GM21381 (cell line): Measurements from ENCODE around the gene KLRC1.
"Not testable (repeated sequence)": the region's sequence is repeated elsewhere in the genome, so short reads cannot be mapped to it uniquely, and the experiment has no call there.

Source experiments
- ATAC-seq: cut with Tn5 transposase; IDR thresholded peaks from one replicate; pipeline ENCODE4 v1.9.1; 2021; ENCODE audit warnings: mild to moderate bottlenecking, moderate library complexity; ENCODE audit not compliant: unreplicated experiment

The KLRC1 gene

DNA sequence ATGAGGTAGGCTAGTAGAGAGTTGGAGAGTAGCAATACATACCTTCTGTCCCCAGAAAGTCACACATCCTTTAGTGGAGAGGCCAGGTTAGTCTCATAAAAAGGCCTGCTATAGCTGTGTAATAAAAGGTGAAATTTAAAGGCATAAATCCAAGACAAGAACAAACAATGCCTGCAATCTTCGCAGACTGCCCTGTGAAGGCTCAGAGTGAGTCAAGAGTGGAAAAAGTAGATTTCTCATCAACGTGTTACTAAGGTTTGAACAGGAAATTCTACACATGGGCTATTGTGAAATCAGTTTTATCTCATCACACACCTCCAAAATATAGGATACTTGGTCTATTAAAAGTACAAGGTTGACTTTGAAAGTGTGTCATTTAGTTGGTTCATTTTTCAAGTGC is at the start of gene KLRC1:
Gene KLRC1 (minus strand): TSS at position 222 of the 400 bp plus-strand sequence. CDS start 2,221 bp downstream, outside the sequence.
- no peak for ATAC-seq

DNA sequence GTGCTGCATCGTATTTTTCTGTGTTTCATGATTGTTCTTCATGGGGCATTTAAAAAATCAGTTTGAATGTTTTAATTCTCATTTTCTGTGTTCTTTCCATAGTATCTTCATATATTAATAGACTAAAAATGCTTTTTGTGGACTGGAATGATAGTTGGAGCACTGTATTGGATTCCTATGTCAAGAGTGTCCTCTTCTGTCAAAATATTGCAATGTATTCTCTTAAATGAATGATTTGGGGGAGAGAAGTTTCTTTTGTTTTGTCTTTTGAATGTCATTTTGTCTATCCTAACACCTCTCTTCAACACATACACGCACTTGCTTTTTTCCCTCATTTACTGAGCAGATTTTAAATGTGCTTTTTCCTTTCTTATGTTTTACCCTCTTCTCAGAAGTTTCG is 47.9 kb upstream of the KLRC1 start:
- no peak for ATAC-seq

DNA sequence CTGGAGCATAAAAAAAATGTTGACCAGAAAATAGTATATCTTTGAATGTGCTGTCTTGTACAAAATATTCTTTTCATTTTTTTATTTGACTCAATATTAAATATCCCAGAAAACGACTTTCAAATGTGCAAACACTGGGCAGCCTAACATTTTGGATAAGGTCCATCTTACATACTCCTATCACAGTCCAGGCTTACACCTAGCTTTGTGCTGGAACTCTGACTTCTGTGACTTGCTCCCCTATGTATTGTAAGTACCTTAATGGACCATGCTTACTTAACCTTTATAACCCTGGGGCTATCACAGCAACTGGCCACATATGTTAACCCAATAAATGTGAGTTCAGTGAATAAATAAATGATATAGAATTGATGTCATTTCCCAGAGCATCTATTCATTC is 44.9 kb upstream of the KLRC1 start:
- no peak for ATAC-seq

DNA sequence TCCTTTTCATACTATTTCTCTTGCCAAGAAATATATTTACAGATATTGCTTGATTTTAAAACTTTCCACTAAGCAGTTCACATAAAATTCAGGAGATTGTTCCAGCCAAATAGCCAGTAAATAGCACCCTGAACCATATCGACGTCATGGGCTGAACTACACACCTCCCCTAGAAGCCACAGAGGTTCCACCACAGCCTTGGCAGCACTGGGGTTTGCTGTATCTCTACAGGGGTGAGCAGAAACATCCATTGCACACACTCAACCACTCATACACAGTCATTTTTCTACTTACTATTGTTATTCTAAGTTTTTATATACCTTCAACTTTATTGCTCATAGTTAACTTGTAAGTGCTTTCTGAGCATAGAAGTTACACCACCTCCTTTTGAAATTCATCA is 44.4 kb upstream of the KLRC1 start:
- no peak for ATAC-seq

DNA sequence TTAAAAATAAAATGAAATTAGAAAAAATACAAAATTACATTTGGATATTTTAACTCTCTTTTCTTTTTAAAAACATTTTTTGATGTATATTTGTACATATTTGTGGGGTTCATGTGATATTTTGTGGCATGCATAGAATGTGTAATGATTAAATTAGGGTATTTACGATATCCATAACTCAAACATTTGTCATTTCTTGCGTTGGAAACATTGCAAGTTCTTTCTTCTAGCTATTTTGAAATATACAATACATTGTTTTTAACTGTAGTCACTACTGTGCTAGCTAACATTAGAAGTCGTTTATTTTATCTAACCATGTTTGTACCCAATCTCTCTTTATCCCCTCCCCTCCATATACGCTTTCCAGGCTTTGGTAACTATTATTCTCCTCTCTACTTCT is 38.6 kb upstream of the KLRC1 start:
- ATAC-seq = no peak

- not testable (repeated sequence) for ATAC-seq
Measured at GRCh38 chr12:10487328-10487727, 34.2 kb upstream of the KLRC1 start.

DNA sequence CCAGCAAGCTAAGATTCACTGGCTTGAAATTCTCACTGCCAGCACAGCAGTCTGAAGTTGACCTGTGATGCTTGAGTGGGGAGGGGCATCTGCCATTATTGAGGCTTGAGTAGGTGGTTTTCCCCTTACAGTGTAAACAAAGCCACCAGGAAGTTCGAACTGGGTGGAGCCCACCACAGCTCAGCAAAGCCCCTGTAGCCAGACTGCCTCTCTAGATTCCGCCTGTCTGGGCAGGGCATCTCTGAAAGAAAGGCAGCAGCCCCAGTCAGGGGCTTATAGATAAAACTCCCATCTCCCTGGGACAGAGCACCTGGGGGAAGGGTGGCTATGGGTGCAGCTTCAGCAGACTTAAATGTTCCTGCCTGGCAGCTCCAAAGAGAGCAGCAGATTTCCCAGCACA is 28.7 kb upstream of the KLRC1 start:
- not testable (repeated sequence) for ATAC-seq

DNA sequence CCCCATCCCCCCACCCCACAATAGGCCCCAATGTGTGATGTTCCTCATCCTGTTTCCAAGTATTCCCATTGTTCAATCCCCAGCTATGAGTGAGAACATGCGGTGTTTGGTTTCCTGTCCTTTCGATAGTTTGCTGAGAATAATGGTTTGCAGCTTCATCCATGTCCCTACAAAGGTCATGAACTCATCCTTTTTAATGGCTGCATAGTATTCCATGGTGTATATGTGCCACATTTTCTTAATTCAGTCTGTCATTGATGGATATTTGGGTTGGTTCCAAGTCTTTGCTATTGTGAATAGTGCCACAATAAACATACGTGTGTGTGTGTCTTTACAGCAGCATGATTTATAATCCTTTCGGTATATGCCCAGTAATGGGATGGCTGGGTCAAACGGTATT is 19.6 kb upstream of the KLRC1 start:
- not testable (repeated sequence) for ATAC-seq

DNA sequence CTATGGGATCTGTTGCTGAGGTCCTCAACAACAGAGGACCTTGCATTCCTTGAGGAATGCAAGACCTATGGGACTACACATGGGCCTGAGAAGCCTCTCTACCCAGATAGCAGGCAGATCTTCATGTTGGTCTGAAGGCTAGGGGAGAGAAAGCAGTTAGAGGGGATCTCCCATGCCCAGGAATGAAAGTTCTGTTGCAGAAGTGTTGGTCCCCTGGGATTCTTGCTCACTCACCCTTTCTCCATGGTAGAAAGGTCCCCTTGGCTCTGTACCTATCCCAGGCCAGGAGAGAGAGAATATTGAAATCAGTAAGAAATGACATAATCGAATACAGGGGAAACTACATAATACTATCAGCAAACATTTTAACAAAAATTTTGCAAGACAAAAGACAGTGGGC is 16.5 kb upstream of the KLRC1 start:
- no peak for ATAC-seq

- ATAC-seq = no peak
Measured at GRCh38 chr12:10466311-10466710, 13.1 kb upstream of the KLRC1 start.

GRCh38 chr12:10457760-10458159 is 4.6 kb upstream of the KLRC1 start:
- no peak for ATAC-seq

DNA sequence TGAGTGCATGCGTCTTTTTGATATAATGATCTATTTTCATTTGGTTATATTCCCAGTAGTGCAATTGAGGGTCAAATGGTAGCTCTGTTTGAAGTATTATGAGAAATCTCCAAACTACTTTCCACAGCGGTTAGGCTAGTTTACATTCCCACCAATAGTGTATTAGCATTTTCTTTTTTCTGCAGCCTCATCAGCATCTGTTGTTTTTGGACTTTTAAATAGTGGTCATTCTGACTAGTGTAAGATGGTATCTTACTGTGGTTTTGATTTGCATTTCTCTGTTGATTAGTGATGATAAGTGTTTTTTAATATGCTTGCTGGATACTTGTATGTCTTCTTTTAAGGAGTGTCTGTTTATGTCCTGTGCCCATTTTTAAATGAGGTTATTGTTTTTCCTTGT is 3.7 kb upstream of the KLRC1 start:
- ATAC-seq = no peak

DNA sequence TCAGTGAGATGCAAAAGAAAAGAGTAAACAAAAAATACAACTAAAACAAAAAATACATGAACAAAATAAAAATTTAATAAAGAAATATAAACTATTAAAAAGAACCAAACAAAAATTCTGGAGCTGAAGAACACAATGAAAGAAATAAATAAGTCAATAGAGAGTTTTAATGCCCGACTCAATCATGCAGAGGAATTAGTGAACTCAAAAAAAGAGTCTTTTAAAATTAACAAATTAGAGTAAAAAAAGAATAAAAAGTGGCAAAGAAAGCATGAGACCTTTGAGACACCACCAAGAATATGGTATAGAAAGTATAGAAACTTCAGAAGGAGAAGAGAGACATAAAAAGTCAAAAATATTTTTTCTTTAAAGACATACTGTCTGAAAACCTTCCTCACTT is 2.6 kb upstream of the KLRC1 start:
- ATAC-seq = no peak

DNA sequence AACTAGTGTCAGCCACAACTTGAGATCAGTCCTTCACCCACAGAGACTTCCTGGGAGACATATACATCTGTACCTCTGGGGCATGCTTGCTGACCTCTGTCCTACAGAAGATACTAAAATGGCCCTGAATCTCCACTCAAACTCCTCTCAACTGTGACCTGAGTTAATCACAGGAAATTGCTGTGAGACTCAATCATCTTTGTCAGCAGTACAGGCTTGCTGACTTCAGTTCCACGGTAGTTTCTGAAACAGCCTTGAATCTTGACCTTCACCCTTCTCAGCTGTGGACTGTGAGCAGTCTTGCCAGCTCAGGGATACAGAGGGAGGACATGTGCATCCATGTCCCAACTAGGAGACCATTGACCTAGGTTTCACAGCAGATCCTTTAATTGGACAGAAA is 1.4 kb upstream of the KLRC1 start:
- no peak for ATAC-seq

GRCh38 chr12:10448236-10448635 is 4.9 kb downstream of the KLRC1 start:
- no peak for ATAC-seq

- not testable (repeated sequence) for ATAC-seq
Measured at GRCh38 chr12:10446052-10446451, 7.1 kb downstream of the KLRC1 start.

GRCh38 chr12:10441144-10441543 is 12.0 kb downstream of the KLRC1 start:
- ATAC-seq = not testable (repeated sequence)

DNA sequence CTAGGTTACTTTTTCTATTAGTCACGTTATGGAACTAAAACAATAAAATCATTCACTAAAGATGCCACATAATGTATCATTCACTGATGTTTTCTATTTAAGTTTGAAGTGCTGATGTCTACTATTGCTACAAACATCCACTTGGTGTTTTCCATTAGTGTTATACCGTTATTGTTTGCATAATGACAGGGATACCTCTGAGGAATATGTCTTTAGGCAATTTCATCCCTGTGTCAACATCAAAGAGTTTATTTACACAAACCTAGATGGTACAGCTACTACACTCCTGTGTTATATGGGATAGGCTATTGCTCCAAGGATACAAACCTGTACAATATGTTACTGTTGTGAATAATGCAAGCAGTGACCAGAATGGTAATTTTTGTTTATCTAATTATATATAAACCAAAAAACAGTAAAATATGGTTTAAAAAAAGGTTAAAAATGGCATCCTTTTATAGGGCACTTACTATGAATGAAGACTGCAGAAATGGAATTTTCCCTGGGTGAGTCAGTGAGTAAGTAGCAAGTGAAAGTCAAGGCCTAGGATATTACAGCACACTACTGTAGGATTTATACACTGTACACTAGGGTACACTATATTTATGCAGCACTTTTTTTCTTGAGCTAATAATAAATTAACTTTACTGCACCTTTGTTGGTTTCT is 13.4 kb downstream of the KLRC1 start:
- not testable (repeated sequence) for ATAC-seq

DNA sequence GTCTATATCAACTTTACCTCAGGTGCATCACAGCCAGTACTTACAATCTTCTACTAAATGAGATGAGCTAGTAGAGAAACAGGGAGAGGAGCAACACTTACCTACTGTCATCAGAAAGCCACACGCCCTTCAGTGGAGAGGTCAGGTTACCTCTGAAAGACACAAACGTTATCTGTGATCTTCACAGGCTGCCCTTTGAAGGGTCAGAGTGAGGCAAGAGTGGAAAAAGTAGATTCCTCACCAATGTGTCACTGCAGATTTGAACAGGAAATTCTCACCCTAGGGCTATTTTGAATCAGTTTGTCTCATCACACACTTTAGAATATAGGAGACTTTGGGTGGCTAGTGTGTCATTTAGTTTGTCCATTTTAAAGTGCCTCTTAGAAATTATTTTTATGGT is 15.6 kb downstream of the KLRC1 start:
- ATAC-seq = not testable (repeated sequence)

DNA sequence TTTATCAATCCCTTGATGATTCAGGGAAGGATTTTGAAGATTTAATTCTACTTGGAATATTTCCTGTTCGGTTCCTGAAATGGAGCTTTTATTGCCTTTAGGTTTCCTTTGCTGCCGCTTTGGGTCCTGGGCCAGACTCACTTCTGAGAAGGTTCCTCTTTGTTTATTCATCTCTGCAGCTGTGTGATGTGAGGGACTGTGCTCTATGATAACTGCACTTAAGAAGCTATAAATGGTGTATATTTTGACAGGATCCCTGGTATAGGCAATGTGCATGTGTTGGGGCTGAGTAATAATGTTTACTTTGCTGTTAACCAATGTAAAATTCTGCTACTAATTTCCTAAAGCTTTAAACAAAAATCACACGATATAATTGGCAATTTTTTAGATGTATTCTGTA is 17.4 kb downstream of the KLRC1 start, which contains the start of gene KLRC2:
Gene KLRC2 (minus strand): TSS at position 195 of the 400 bp plus-strand sequence. CDS start 24 bp downstream, at position 171.
- not testable (repeated sequence) for ATAC-seq

GRCh38 chr12:10430623-10431022 is 22.6 kb downstream of the KLRC1 start:
- ATAC-seq = not testable (repeated sequence)

DNA sequence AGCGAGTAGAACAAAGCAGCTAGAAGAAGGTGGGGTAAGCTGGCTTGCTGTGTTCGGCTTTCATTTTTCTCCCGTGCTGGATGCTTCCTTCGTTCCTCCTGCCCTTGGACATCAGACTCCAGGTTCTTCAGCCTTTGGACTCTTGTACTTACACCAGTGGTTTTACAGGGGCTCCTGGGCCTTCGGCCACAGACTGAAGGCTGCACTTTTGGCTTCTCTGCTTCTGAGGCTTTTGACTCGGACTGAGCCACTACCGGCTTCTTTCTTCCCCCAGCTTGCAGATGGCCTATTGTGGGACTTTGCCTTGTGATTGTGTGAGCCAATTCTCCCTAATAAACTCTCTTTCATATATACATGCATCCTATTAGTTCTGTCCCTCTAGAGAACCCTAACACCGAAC is 27.2 kb downstream of the KLRC1 start:
- not testable (repeated sequence) for ATAC-seq
